Keratinocyte (primary cell): Measurements from ENCODE around the gene TACC3. TPM values are rescaled to one million over a fixed set of nuclear protein-coding genes. Genes with fewer than 3 reads are reported as not detected.
"Not testable (repeated sequence)": the region's sequence is repeated elsewhere in the genome, so short reads cannot be mapped to it uniquely, and the experiment has no call there.

Source experiments
- DNase-seq: peaks from one replicate; pipeline ENCODE4 v3.0.0-alpha.2; 2011; ENCODE audit warnings: low read depth, missing footprints, low spot score
- FAIRE-seq: peaks from 2 replicates; lab custom pipeline; 2011; peaks lifted over from hg19 to GRCh38; lab: Jason Lieb, UNC
- H2AFZ ChIP-seq: 2 replicates; pipeline ENCODE4 v1.6.0; 2012; ENCODE audit warnings: low read length, control low read depth, inconsistent platforms; ENCODE audit not compliant: control insufficient read depth
- H3K27ac ChIP-seq: 2 replicates; pipeline ENCODE4 v1.5.1; 2011; ENCODE audit warnings: low read length; ENCODE audit not compliant: control insufficient read depth, insufficient read depth
- H3K27me3 ChIP-seq: 3 replicates; pipeline ENCODE4 v1.6.0; 2011; ENCODE audit warnings: low read length; ENCODE audit not compliant: control insufficient read depth, insufficient read depth; ENCODE audit errors: extremely low read depth
- H3K36me3 ChIP-seq, 2 experiments: 2 replicates in 1 of 2; 3 replicates in 1 of 2; pipeline ENCODE4 v1.5.1; 2011; ENCODE audit warnings: low read length in 2 of 2, mild to moderate bottlenecking in 1 of 2; ENCODE audit not compliant: control insufficient read depth in 2 of 2, insufficient read depth in 2 of 2; ENCODE audit errors: extremely low read depth in 1 of 2
- H3K4me1 ChIP-seq: 3 replicates; pipeline ENCODE4 v1.5.1; 2011; ENCODE audit warnings: low read length; ENCODE audit not compliant: control insufficient read depth, insufficient read depth; ENCODE audit errors: extremely low read depth
- H3K4me2 ChIP-seq: 3 replicates; pipeline ENCODE4 v1.6.0; 2011; ENCODE audit warnings: low read depth, low read length; ENCODE audit not compliant: control insufficient read depth, insufficient read depth; ENCODE audit errors: extremely low read depth
- H3K4me3 ChIP-seq, 3 experiments: fragments of 200-600 bp in 1 of 3; sonication (generic) in 1 of 3; 2 replicates in 2 of 3; 3 replicates in 1 of 3; pipeline ENCODE4 v1.5.1; 2011 to 2016; ENCODE audit warnings: low read length in 3 of 3, mild to moderate bottlenecking in 3 of 3, control low read depth in 2 of 3, inconsistent platforms in 1 of 3, low read depth in 1 of 3, mixed read lengths in 1 of 3, mixed run types in 1 of 3, moderate library complexity in 1 of 3; ENCODE audit not compliant: control insufficient read depth in 2 of 3, insufficient read depth in 2 of 3; ENCODE audit errors: extremely low read depth in 1 of 3
- H3K79me2 ChIP-seq: 2 replicates; pipeline ENCODE4 v1.6.0; 2012; ENCODE audit warnings: low read length; ENCODE audit not compliant: control insufficient read depth, insufficient read depth
- H3K9ac ChIP-seq: 3 replicates; pipeline ENCODE4 v1.6.0; 2011; ENCODE audit warnings: low read length; ENCODE audit not compliant: control insufficient read depth, insufficient read depth; ENCODE audit errors: extremely low read depth
- H3K9me1 ChIP-seq: 3 replicates; pipeline ENCODE4 v1.6.0; 2011; ENCODE audit warnings: low read length; ENCODE audit not compliant: control insufficient read depth, insufficient read depth; ENCODE audit errors: extremely low read depth
- H3K9me3 ChIP-seq: 2 replicates; pipeline ENCODE4 v1.5.1; 2012; ENCODE audit warnings: low read depth, low read length; ENCODE audit not compliant: control insufficient read depth
- H4K20me1 ChIP-seq: 3 replicates; pipeline ENCODE4 v1.6.0; 2011; ENCODE audit warnings: low read length; ENCODE audit not compliant: control insufficient read depth, insufficient read depth; ENCODE audit errors: extremely low read depth
- CTCF ChIP-seq, 3 experiments: IDR thresholded peaks in 1 of 3; conservative IDR thresholded peaks in 1 of 3; optimal IDR thresholded peaks in 1 of 3; 2 replicates in 2 of 3; 3 replicates in 1 of 3; pipeline versions ENCODE3 to v1.5.1; 2011; ENCODE audit warnings: low read length in 3 of 3, mild to moderate bottlenecking in 3 of 3, moderate library complexity in 2 of 3, control low read depth in 1 of 3, inconsistent platforms in 1 of 3; ENCODE audit not compliant: insufficient read depth in 2 of 3; ENCODE audit errors: extremely low read depth in 1 of 3
- EZH2 ChIP-seq: IDR thresholded peaks from one replicate; pipeline ENCODE4 v1.6.1; 2012; ENCODE audit warnings: inconsistent platforms, mild to moderate bottlenecking, low read length, moderate library complexity
- dilution Hi-C: fragments of 300-500 bp; cut with MboI; formaldehyde crosslinking; loops from one replicate; pipeline ENCODE4 v1.7.0; 2020; ENCODE audit warnings: low sequenced_read_pairs; ENCODE audit not compliant: extremely low pct_ligation_motif_present
- polyA plus RNA-seq, 5 experiments: library from polyadenylated mRNA; depleted of rRNA in 3 of 5; stranded (reverse) in 3 of 5; stranded (forward) in 1 of 5; unstranded in 1 of 5; fragments of >200 nt; gene quantifications; 1 replicate in 1 of 5; 2 replicates in 3 of 5; 3 replicates in 1 of 5; pipeline versions ENCODE4 v1.2.1 to v1.2.3, GENCODE V29; 2011 to 2012; ENCODE audit warnings: missing spikeins in 2 of 5, low read depth in 1 of 5, low replicate concordance in 1 of 5

Gene TACC3
- polyA plus RNA-seq, 1 donor (not counting 4 experiments of a cell fraction or from before 2014, with no cell fraction given), result 19.1 TPM

- FAIRE-seq (no peak), DNase-seq (no peak)
- H3K27ac ChIP-seq, result no peak overlapping the region
- H3K4me3 ChIP-seq, result no peak overlapping the region
- no peak overlapping the region for H2AFZ ChIP-seq
- H3K9me3 ChIP-seq, result no peaks in the 10 kb centered on the region
- no peaks in the 10 kb centered on the region for H3K9me1 ChIP-seq
- no peak for TF ChIP-seq EZH2
- TF ChIP-seq CTCF (optimal IDR thresholded peaks at IDR 0.05 in 1 of 3, IDR thresholded peaks at IDR 0.05 in 1 of 3, conservative IDR thresholded peaks at IDR 0.05 in 1 of 3; ENCODE audit: extremely low read depth in 1 of 3, insufficient read depth in 2 of 3, low read length in 3 of 3), result no peak
- H4K20me1 ChIP-seq, result peaks cover 3% of the 10 kb centered on the region
- dilution Hi-C loops, result no loop called here
- no peaks in the 10 kb centered on the region for H3K4me1 ChIP-seq
- H3K27me3 ChIP-seq, result no peaks in the 10 kb centered on the region
- H3K79me2 ChIP-seq, result peaks cover 8% of the 10 kb centered on the region
- no peak overlapping the region for H3K4me2 ChIP-seq
- H3K9ac ChIP-seq, result no peak overlapping the region
- H3K36me3 ChIP-seq, result peaks cover 38 to 63% of the 10 kb centered on the region in 2 experiments
Observed at GRCh38 chr4:1695913-1696312, 25.4 kb upstream of the TACC3 start.

GRCh38 chr4:1701671-1702070 is 19.6 kb upstream of the TACC3 start:
- DNase-seq, H3K4me3 ChIP-seq, H3K4me1 ChIP-seq, FAIRE-seq, H3K27ac ChIP-seq, H3K27me3 ChIP-seq, H3K4me2 ChIP-seq, H3K9me3 ChIP-seq, H4K20me1 ChIP-seq, dilution Hi-C loops, H3K9me1 ChIP-seq, H3K9ac ChIP-seq, H2AFZ ChIP-seq: not testable (repeated sequence)
- peaks cover 17 to 65% of the 10 kb centered on the region in 2 experiments for H3K36me3 ChIP-seq
- peaks cover 63% of the 10 kb centered on the region for H3K79me2 ChIP-seq

GRCh38 chr4:1703867-1704266 is 17.5 kb upstream of the TACC3 start:
- H3K4me3 ChIP-seq, result no peak overlapping the region
- no peaks in the 10 kb centered on the region for H3K27me3 ChIP-seq
- DNase-seq (no peak), FAIRE-seq (no peak)
- H4K20me1 ChIP-seq, result peaks cover 14% of the 10 kb centered on the region
- no peak overlapping the region for H3K9ac ChIP-seq
- peaks cover 15 to 59% of the 10 kb centered on the region in 2 experiments for H3K36me3 ChIP-seq
- H3K9me3 ChIP-seq, result no peaks in the 10 kb centered on the region
- no peak overlapping the region for H3K4me2 ChIP-seq
- no peak overlapping the region for H3K27ac ChIP-seq
- TF ChIP-seq EZH2, result no peak
- dilution Hi-C loops, result no loop called here
- peaks cover 6% of the 10 kb centered on the region for H3K4me1 ChIP-seq
- no peak overlapping the region for H2AFZ ChIP-seq
- peaks cover 81% of the 10 kb centered on the region for H3K79me2 ChIP-seq
- peaks cover 2% of the 10 kb centered on the region for H3K9me1 ChIP-seq
